HG03108 (cell line): ENCODE measurements around the gene NCAPG2.

Source experiments
- ATAC-seq: cut with Tn5 transposase; IDR thresholded peaks from one replicate; pipeline ENCODE4 v1.9.1; 2021; ENCODE audit warnings: moderate library complexity; ENCODE audit not compliant: unreplicated experiment

Gene NCAPG2

GRCh38 chr7:158606129-158606528, 98.5 kb downstream of the NCAPG2 start:
- ATAC-seq = no peak

- ATAC-seq = peak; percentile 19
These were observed 100.5 kb downstream of the NCAPG2 start for GRCh38 chr7:158603773-158604755.

GRCh38 chr7:158602905-158603772, 101.5 kb downstream of the NCAPG2 start:
- ATAC-seq = peak; percentile 54

DNA sequence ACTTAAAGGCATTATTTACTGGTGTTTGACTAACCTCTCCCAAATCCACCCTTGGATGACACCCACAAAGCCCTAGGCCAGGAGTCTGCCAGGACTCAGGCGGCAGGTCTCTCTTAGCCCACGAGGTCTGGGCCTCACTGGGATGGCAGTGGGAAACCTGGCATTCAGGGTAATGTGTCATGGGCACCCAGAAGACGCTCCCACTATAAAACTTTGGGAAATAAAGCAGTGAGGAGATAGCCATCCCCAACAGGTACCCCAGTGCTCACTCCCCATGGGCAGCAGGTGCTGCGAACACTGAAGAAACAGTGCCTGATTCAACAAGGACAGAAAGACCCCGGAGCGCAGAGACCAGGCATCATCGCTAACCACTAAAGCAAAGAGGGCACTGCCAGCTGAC, 102.6 kb downstream of the NCAPG2 start:
- ATAC-seq = no peak

GRCh38 chr7:158601090-158601489, 103.5 kb downstream of the NCAPG2 start:
- ATAC-seq = no peak

DNA sequence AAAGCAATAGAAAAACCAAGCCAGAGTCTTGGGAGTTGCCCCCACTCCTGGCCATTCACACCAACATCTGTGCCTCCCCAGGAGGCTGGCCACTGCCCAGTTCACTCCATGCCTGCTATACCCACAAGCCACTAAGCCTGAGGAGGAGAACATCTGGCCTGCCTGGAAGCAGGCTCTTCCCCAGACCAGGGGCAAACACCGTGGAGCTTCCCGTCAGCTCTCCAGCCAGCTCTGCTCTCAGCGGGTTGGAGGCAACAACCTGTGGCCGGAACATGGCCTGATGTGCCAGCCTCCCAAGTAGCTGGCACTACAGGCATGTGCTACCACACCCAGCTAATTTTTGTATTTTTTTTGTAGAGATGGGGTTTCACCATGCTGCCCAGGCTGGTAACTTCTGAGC, 107.9 kb downstream of the NCAPG2 start:
- no peak for ATAC-seq

GRCh38 chr7:158596309-158596708, 108.3 kb downstream of the NCAPG2 start:
- ATAC-seq = no peak

- no peak for ATAC-seq
These were observed 109.5 kb downstream of the NCAPG2 start for GRCh38 chr7:158595068-158595467.

GRCh38 chr7:158592541-158592940, 112.1 kb downstream of the NCAPG2 start:
- ATAC-seq = no peak

DNA sequence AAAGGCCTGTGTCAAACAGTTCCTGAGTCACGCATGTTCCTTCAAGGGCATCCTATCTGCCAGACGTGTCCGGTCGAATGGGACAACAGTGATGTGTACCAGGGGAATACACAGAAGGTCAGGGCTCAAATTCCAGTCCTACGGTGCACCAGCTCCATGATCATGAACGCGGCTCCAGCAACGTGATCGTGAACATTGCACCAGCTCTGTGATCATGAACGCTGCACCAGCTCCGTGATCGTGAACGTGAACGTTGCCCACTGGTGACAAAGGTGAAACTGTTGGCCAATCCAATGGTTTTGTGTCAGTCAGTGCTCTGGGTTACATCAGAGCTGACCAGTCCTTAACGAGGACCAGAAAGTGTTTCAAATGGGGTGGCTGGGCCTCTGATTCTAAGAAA, 112.7 kb downstream of the NCAPG2 start:
- ATAC-seq = no peak

- ATAC-seq = no peak
These were observed 114.4 kb downstream of the NCAPG2 start for GRCh38 chr7:158590181-158590530.

DNA sequence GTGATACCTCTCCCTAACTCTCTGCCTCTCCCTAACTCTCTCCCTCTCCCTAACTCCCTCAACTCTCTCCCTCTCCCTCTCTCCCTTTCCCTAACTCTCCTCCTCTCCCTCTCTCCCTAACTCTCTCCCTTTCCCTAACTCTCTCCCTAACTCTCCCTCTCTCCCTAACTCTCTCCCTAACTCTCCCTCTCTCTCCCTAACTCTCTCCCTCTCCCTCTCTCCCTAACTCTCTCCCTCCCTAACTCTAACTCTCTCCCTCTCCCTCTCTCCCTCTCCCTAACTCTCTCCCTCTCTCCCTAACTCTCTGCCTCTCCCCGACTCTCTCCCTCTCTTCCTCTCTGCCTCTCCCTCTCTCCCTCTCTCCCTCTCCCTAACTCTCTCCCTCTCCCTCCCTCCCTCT, 115.0 kb downstream of the NCAPG2 start:
- ATAC-seq = no peak

DNA sequence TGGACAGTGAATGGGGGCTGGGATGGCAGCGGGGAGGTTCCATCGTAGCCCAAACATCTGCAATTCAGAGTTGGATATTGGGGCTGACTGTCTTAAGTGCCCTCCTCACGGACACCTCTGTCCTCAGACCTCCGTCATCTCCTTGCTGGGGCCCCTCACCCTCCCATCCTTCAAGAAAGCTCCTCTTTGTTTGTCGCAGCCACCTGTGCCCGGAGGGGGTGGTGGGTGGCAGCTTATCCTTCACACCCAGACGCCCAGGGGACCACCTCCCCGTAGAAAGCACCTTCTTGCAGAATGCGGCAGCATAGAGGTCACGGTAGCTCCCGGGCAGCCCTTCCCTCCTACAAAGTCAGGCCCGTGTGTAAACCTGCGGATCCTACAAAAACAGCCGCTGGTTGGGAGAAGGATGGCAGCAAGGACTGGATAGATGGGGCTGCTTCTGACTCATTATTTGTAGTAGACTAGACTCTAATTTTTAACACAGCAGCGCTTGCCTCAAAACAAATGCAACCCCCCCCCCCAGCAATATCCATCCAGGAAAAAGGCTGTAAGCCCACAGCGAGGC, 115.6 kb downstream of the NCAPG2 start:
- ATAC-seq = no peak

DNA sequence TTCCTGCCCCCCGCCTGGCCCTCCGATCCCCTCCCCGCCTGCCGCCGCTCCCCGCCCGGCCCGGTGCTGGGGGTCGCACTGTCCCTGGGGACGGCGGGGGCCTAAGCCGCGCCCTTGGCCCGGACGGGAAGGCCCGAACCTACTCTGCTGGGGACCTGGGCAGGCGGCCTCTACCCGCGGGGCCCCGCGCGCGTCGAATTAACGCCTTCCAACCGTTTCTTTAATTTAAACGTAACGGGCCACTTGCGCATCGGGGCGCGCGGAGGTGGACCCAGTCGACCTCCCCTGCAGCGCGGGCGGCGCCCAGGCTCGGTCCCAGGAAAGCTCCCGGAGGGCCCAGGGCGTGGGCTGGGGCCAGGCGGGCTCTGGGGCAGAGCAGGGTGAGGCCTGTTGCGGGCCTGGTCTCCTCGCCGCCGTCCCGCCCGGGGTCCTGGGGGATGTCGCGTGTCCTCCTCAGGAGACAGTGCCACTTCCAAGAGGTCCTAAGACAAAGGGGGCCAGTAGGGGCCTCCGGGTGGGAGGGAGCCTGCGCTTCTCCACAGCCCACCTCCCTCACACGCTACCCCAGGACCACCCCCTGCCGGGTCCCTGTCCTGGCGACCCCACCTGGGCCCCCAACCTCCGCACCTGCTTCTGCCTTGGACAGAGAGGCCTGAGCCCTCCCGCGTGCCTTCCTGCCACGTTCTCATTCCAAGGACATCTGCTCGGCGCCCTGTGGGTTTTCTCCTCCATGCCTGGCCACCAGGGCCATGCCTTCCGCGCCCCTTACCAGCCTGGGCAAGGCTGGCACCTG, 116.3 kb downstream of the NCAPG2 start:
- ATAC-seq = no peak

GRCh38 chr7:158587162-158588084, 117.2 kb downstream of the NCAPG2 start, which contains the start of gene PTPRN2:
PTPRN2 (minus strand) TSS chr7:158587823.
- ATAC-seq = peak; percentile 76

- no peak for ATAC-seq
These were observed 118.0 kb downstream of the NCAPG2 start for GRCh38 chr7:158586499-158587161.

DNA sequence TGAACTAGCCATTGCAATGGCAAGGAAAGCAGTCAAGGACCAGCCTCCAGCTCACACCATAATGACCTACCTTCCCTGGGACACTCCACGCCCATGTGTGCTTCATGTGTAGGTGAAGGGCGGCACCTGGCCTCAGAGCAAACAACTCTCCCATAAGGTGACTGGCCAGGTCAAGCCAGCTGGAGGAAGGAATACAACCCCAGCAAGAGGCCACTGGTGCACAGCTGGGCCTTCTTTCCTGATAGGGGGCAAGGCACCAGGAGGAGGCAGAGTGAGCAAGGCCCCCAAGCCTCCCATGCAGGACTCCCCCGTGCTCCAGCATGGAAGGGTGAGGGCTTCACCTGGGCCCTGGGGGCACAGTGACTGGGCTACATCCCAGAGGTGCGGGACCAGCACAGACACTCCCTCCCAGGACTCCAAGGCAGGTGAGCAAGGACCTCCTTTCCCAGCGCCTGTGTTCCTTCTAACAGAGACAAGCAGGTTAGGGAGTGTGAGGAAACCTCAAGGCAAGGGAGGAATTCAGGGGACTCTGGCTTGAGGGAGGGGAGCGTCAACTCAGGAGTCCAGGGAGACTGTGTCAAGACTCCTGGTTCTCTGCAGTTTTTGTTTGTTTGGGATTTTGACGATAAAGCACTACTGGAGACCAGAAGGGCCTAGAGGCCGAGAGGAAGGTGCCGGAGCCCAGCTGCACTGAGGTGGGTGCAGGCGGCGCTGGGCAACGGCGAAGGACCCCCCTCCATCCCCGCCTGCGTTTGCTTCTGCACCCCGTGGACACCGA, 118.7 kb downstream of the NCAPG2 start:
- no peak for ATAC-seq

DNA sequence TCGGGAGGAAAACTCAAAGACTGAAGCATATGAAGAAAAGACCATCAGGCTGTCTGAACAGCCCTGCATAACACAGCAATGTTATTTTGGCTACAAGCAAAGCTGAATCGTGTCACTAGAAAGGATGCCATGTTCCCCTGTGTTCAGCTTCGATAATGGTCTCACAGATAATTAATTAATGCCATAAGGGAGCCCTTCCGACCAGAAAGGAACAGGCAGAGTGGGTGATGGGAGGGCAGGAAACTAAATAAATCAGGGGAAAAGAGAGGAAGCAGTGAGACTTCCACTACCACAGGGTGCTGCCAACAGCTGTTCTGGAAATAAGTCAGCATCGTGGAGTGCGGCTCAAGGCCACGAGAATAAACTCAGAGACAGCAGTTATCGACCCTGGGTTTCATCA, 120.2 kb downstream of the NCAPG2 start:
- no peak for ATAC-seq
